ENCODE results near the gene HNF1B.

The HNF1B gene

GRCh38 chr17:37661400-37662014 lies 83.4 kb downstream of the HNF1B start:
- Histone ChIP-seq H2AFZ (ENCODE audit: low read depth, low read length) (no peak overlapping the region), H3K27me3 (ENCODE audit: insufficient read depth, low read length) (peaks cover 12% of the 10 kb centered on the region), H3K4me3 (ENCODE audit: low read length) (no peak overlapping the region), H3K4me1 (ENCODE audit: insufficient read depth, low read length) (peaks cover 7% of the 10 kb centered on the region), H3K36me3 (ENCODE audit: insufficient read depth, low read length) (no peaks in the 10 kb centered on the region), H3K9me3 (ENCODE audit: low read length) (no peaks in the 10 kb centered on the region)

- H3K36me3 ChIP-seq (ENCODE audit: insufficient read depth, low read length), result no peaks in the 10 kb centered on the region
- H3K9me3 ChIP-seq (ENCODE audit: low read length), result no peaks in the 10 kb centered on the region
- no peak overlapping the region for H2AFZ ChIP-seq (ENCODE audit: low read depth, low read length)
- H3K4me1 ChIP-seq (ENCODE audit: insufficient read depth, low read length), result peaks cover 7% of the 10 kb centered on the region
- no peak overlapping the region for H3K4me3 ChIP-seq (ENCODE audit: low read length)
- H3K27me3 ChIP-seq (ENCODE audit: insufficient read depth, low read length), result peaks cover 12% of the 10 kb centered on the region
Observed at GRCh38 chr17:37659925-37660324, 84.9 kb downstream of the HNF1B start.

GRCh38 chr17:37657202-37657601 lies 87.7 kb downstream of the HNF1B start:
- Histone ChIP-seq H3K4me3 (ENCODE audit: low read length) (no peak overlapping the region), H3K9me3 (ENCODE audit: low read length) (no peaks in the 10 kb centered on the region), H3K4me1 (ENCODE audit: insufficient read depth, low read length) (peaks cover 2% of the 10 kb centered on the region), H3K36me3 (ENCODE audit: insufficient read depth, low read length) (no peaks in the 10 kb centered on the region), H3K27me3 (ENCODE audit: insufficient read depth, low read length) (peaks cover 12% of the 10 kb centered on the region), H2AFZ (ENCODE audit: low read depth, low read length) (no peak overlapping the region)

DNA sequence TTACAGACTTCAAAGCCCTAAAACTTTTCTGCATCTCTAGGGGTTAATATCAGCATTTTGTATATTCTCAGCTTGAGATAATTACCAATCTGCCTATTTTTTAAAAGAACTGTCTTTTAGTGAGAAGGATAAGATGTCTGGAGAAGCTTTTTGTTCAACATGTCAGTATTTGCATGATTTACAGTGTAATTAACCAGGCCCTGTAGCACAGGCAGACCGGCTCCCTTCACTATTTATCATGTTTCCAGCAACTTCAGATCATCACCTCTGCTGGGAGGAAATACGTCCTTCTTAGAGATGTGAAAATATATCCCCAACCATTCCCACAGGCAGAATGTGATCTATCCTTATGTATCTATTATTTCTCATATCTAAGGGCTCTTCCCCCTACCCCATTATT lies 93.0 kb downstream of the HNF1B start:
- H3K36me3 ChIP-seq (ENCODE audit: insufficient read depth, low read length), result no peaks in the 10 kb centered on the region
- peaks cover 16% of the 10 kb centered on the region for H3K27me3 ChIP-seq (ENCODE audit: insufficient read depth, low read length)
- H3K4me1 ChIP-seq (ENCODE audit: insufficient read depth, low read length), result no peaks in the 10 kb centered on the region
- no peaks in the 10 kb centered on the region for H3K9me3 ChIP-seq (ENCODE audit: low read length)
- H3K4me3 ChIP-seq (ENCODE audit: low read length), result no peak overlapping the region
- H2AFZ ChIP-seq (ENCODE audit: low read depth, low read length), result no peak overlapping the region

- Histone ChIP-seq H2AFZ (ENCODE audit: low read depth, low read length) (no peak overlapping the region), H3K4me1 (ENCODE audit: insufficient read depth, low read length) (no peaks in the 10 kb centered on the region)
Observed at GRCh38 chr17:37650419-37651003, 94.3 kb downstream of the HNF1B start.

GRCh38 chr17:37648555-37648954 lies 96.3 kb downstream of the HNF1B start:
- Histone ChIP-seq H3K27me3 (ENCODE audit: insufficient read depth, low read length) (peaks cover 24% of the 10 kb centered on the region), H2AFZ (ENCODE audit: low read depth, low read length) (no peak overlapping the region), H3K9me3 (ENCODE audit: low read length) (no peaks in the 10 kb centered on the region), H3K4me3 (ENCODE audit: low read length) (no peak overlapping the region), H3K4me1 (ENCODE audit: insufficient read depth, low read length) (peaks cover under 1% of the 10 kb centered on the region), H3K36me3 (ENCODE audit: insufficient read depth, low read length) (no peaks in the 10 kb centered on the region)

More at GRCh38 chr17:37650419-37651003, 94.3 kb downstream of the HNF1B start:
- H3K36me3 ChIP-seq (ENCODE audit: insufficient read depth, low read length), result no peaks in the 10 kb centered on the region
- H3K4me3 ChIP-seq (ENCODE audit: low read length), result no peak overlapping the region
- peaks cover 24% of the 10 kb centered on the region for H3K27me3 ChIP-seq (ENCODE audit: insufficient read depth, low read length)
- H3K9me3 ChIP-seq (ENCODE audit: low read length), result no peaks in the 10 kb centered on the region

- Histone ChIP-seq H3K4me3 (ENCODE audit: low read length) (no peak overlapping the region), H3K27me3 (ENCODE audit: insufficient read depth, low read length) (peaks cover 24% of the 10 kb centered on the region), H3K36me3 (ENCODE audit: insufficient read depth, low read length) (no peaks in the 10 kb centered on the region), H3K9me3 (ENCODE audit: low read length) (no peaks in the 10 kb centered on the region), H3K4me1 (ENCODE audit: insufficient read depth, low read length) (peaks cover 2% of the 10 kb centered on the region), H2AFZ (ENCODE audit: low read depth, low read length) (no peak overlapping the region)
Observed at GRCh38 chr17:37647856-37648255, 97.0 kb downstream of the HNF1B start.

DNA sequence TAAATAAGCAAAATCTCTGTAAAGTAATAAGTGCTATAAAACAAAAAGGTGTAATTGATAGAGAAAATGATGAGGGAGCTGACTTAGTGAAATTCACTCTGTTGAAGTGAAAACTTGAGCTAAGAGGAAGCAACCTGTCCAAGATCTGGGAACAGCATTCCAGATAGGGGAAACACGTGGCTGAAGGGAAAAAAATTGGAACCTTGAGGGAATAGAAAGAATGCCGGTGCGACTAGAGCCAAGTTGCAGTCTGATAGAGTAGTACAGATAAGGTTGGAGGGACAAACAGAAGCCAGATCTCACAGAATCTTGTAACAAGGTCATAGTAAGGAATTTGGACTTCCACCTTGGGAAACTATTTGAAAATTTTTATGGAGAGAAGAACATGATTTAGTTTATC lies 101.0 kb downstream of the HNF1B start:
- H3K4me1 ChIP-seq (ENCODE audit: insufficient read depth, low read length), result peaks cover 9% of the 10 kb centered on the region
- H3K4me3 ChIP-seq (ENCODE audit: low read length), result peak overlapping the region; percentile 89
- H3K9me3 ChIP-seq (ENCODE audit: low read length), result no peaks in the 10 kb centered on the region
- peaks cover 12% of the 10 kb centered on the region for H3K27me3 ChIP-seq (ENCODE audit: insufficient read depth, low read length)
- peaks cover 19% of the 10 kb centered on the region for H3K36me3 ChIP-seq (ENCODE audit: insufficient read depth, low read length)
- peak overlapping the region; percentile 74 for H2AFZ ChIP-seq (ENCODE audit: low read depth, low read length)

- peaks cover 9% of the 10 kb centered on the region for H3K4me1 ChIP-seq (ENCODE audit: insufficient read depth, low read length)
- H3K9me3 ChIP-seq (ENCODE audit: low read length), result no peaks in the 10 kb centered on the region
- H3K4me3 ChIP-seq (ENCODE audit: low read length), result peak within 1 kb of the TSS; percentile 89
- peaks cover 22% of the 10 kb centered on the region for H3K36me3 ChIP-seq (ENCODE audit: insufficient read depth, low read length)
- H3K27me3 ChIP-seq (ENCODE audit: insufficient read depth, low read length), result peaks cover 8% of the 10 kb centered on the region
- peak within 1 kb of the TSS; percentile 74 for H2AFZ ChIP-seq (ENCODE audit: low read depth, low read length)
Observed at GRCh38 chr17:37643118-37643766, 101.6 kb downstream of the HNF1B start, which contains the start of gene DDX52. Gene DDX52 (minus strand): TSS chr17:37643446. CDS start chr17:37643420, 26 bp downstream.

GRCh38 chr17:37642681-37643080 lies 102.2 kb downstream of the HNF1B start:
- H3K4me3 ChIP-seq (ENCODE audit: low read length), result peak overlapping the region; percentile 89
- H3K27me3 ChIP-seq (ENCODE audit: insufficient read depth, low read length), result peaks cover 8% of the 10 kb centered on the region
- H3K36me3 ChIP-seq (ENCODE audit: insufficient read depth, low read length), result peaks cover 27% of the 10 kb centered on the region
- no peaks in the 10 kb centered on the region for H3K9me3 ChIP-seq (ENCODE audit: low read length)
- H3K4me1 ChIP-seq (ENCODE audit: insufficient read depth, low read length), result peaks cover 9% of the 10 kb centered on the region
- H2AFZ ChIP-seq (ENCODE audit: low read depth, low read length), result peak overlapping the region; percentile 74

DNA sequence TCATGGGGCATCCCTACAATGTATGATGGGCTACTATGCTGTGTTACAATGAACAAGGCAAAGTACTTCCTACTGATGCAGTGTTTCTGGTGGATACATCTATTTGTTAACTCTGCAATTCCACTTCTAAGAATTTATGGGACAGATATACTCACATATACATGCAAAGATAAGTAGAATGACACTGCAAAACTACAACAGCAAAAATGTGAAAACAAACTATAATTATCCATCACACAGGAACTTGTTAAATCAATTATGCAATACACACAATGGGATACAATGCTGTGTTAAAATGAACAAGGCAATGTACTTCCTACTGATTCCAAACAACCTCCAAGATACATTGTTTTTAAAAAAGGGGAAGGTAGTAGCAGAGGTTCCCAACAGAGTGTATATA lies 104.8 kb downstream of the HNF1B start:
- H3K4me3 ChIP-seq (ENCODE audit: low read length), result no peak overlapping the region
- H3K4me1 ChIP-seq (ENCODE audit: insufficient read depth, low read length), result peaks cover 9% of the 10 kb centered on the region
- no peak overlapping the region for H2AFZ ChIP-seq (ENCODE audit: low read depth, low read length)
- H3K36me3 ChIP-seq (ENCODE audit: insufficient read depth, low read length), result peaks cover 49% of the 10 kb centered on the region
- H3K9me3 ChIP-seq (ENCODE audit: low read length), result no peaks in the 10 kb centered on the region
- H3K27me3 ChIP-seq (ENCODE audit: insufficient read depth, low read length), result no peaks in the 10 kb centered on the region

GRCh38 chr17:37637956-37638355 lies 106.9 kb downstream of the HNF1B start:
- peaks cover 62% of the 10 kb centered on the region for H3K36me3 ChIP-seq (ENCODE audit: insufficient read depth, low read length)
- H3K4me3 ChIP-seq (ENCODE audit: low read length), result no peak overlapping the region
- peaks cover 7% of the 10 kb centered on the region for H3K4me1 ChIP-seq (ENCODE audit: insufficient read depth, low read length)
- H3K9me3 ChIP-seq (ENCODE audit: low read length), result no peaks in the 10 kb centered on the region
- no peaks in the 10 kb centered on the region for H3K27me3 ChIP-seq (ENCODE audit: insufficient read depth, low read length)
- H2AFZ ChIP-seq (ENCODE audit: low read depth, low read length), result no peak overlapping the region

Data from neuron (in vitro differentiated cells).